SK-N-SH (cell line): ENCODE measurements around the gene NT5M. TPM values are rescaled to one million over a fixed set of nuclear protein-coding genes. Genes with fewer than 3 reads are reported as not detected.

Source experiments
- CTCF ChIA-PET: fragments of 300-600, 350-600 bp; formaldehyde crosslinking; extraction: SDS; loops from one replicate; lab custom pipeline; 2021; lab: Yijun Ruan, JAX
- POLR2A ChIA-PET: fragments of 350-600 bp; sonication (Branson Sonifier 250); formaldehyde crosslinking; extraction: SDS; loops from one replicate; lab custom pipeline; 2020; ENCODE audit warnings: antibody characterized with exemption, inconsistent platforms; lab: Yijun Ruan, JAX
- DNase-seq: peaks from one replicate; pipeline ENCODE4 v3.0.0; 2012
- H2AFZ ChIP-seq: fragments of 200-600 bp; sonication (generic); 2 replicates; pipeline ENCODE4 v1.8.1; 2016; ENCODE audit warnings: antibody characterized with exemption, mild to moderate bottlenecking, low read depth
- H3F3A ChIP-seq: fragments of 200-600 bp; sonication (generic); replicated peaks from 2 replicates; pipeline ENCODE3; 2016; ENCODE audit warnings: antibody characterized with exemption, mild to moderate bottlenecking; ENCODE audit not compliant: insufficient read depth
- H3K27ac ChIP-seq, 2 experiments: fragments of 200-500 bp in 1 of 2; fragments of 200-600 bp in 1 of 2; sonication (Bioruptor generic) in 1 of 2; sonication (generic), shearing (Covaris generic) in 1 of 2; 2 replicates each; pipeline versions ENCODE4 v1.5.1 to v1.6.1; 2014 to 2016; ENCODE audit warnings: low read depth in 2 of 2, inconsistent platforms in 1 of 2, low read length in 1 of 2, mild to moderate bottlenecking in 1 of 2, mixed read lengths in 1 of 2
- H3K27me3 ChIP-seq: fragments of 200-600 bp; sonication (generic), shearing (Covaris generic); 2 replicates; pipeline ENCODE4 v1.6.1; 2016; ENCODE audit warnings: mixed run types; ENCODE audit not compliant: insufficient read depth
- H3K36me3 ChIP-seq, 2 experiments: fragments of 200-500 bp in 1 of 2; fragments of 200-600 bp in 1 of 2; sonication (Bioruptor generic) in 1 of 2; sonication (generic) in 1 of 2; replicated peaks in 1 of 2; 2 replicates each; pipeline versions ENCODE3 to v1.5.1; 2014 to 2016; ENCODE audit warnings: low read length in 1 of 2, mild to moderate bottlenecking in 1 of 2; ENCODE audit not compliant: insufficient read depth in 2 of 2, control insufficient read depth in 1 of 2
- H3K4me1 ChIP-seq, 2 experiments: fragments of 200-500 bp in 1 of 2; fragments of 200-600 bp in 1 of 2; sonication (Bioruptor generic) in 1 of 2; sonication (generic), shearing (Covaris generic) in 1 of 2; 2 replicates each; pipeline versions ENCODE4 v1.5.1 to v1.6.1; 2014 to 2016; ENCODE audit warnings: low read depth in 1 of 2, low read length in 1 of 2, mixed run types in 1 of 2; ENCODE audit not compliant: insufficient read depth in 2 of 2, control insufficient read depth in 1 of 2
- H3K4me2 ChIP-seq: fragments of 200-600 bp; sonication (generic), shearing (Covaris generic); 2 replicates; pipeline ENCODE4 v1.6.1; 2017; ENCODE audit warnings: mixed run types
- H3K4me3 ChIP-seq, 2 experiments: fragments of 200-500 bp in 1 of 2; fragments of 200-600 bp in 1 of 2; sonication (Bioruptor generic) in 1 of 2; sonication (generic), shearing (Covaris generic) in 1 of 2; 2 replicates each; pipeline versions ENCODE4 v1.5.1 to v1.8.1; 2014 to 2016; ENCODE audit warnings: low read depth in 2 of 2, inconsistent platforms in 1 of 2, low read length in 1 of 2, mild to moderate bottlenecking in 1 of 2, mixed read lengths in 1 of 2, moderate library complexity in 1 of 2
- H3K79me2 ChIP-seq: fragments of 200-600 bp; sonication (generic); 2 replicates; pipeline ENCODE4 v1.8.1; 2017; ENCODE audit warnings: mild to moderate bottlenecking; ENCODE audit not compliant: insufficient read depth
- H3K9ac ChIP-seq: fragments of 200-600 bp; sonication (generic); 2 replicates; pipeline ENCODE4 v1.6.1; 2017; ENCODE audit warnings: mixed run types
- H3K9me2 ChIP-seq: fragments of 200-600 bp; sonication (generic); 2 replicates; pipeline ENCODE4 v1.6.1; 2017; ENCODE audit warnings: mixed run types
- H3K9me3 ChIP-seq: fragments of 200-600 bp; sonication (generic); 2 replicates; pipeline ENCODE4 v1.6.1; 2017; ENCODE audit warnings: mixed run types, mild to moderate bottlenecking, moderate library complexity
- H4K20me1 ChIP-seq: fragments of 200-600 bp; sonication (generic); 2 replicates; pipeline ENCODE4 v1.6.1; 2017; ENCODE audit warnings: mild to moderate bottlenecking, mixed run types; ENCODE audit not compliant: insufficient read depth
- CHD2 ChIP-seq: fragments of 150-350 bp; IDR thresholded peaks from 2 replicates; pipeline ENCODE4 v1.6.1; 2018; ENCODE audit warnings: low read length; ENCODE audit not compliant: partially characterized antibody
- ELF1 ChIP-seq: IDR thresholded peaks from 2 replicates; pipeline ENCODE4 v1.4.0; 2012
- EP300 ChIP-seq, 2 experiments: IDR thresholded peaks; 2 replicates each; pipeline versions ENCODE4 v1.4.0 to v1.6.1; 2012; ENCODE audit warnings: borderline replicate concordance in 1 of 2, low read depth in 1 of 2, low read length in 1 of 2
- EZH2phosphoT487 ChIP-seq: fragments of 200-600 bp; sonication (generic); IDR thresholded peaks from 2 replicates; pipeline ENCODE4 v1.6.1; 2017; ENCODE audit warnings: low read depth, mixed run types, mild to moderate bottlenecking, antibody characterized with exemption, moderate library complexity, borderline replicate concordance
- FOXJ3 ChIP-seq: sonication (generic); formaldehyde crosslinking; IDR thresholded peaks from 2 replicates; pipeline ENCODE4 v1.5.1; 2020; ENCODE audit warnings: mild to moderate bottlenecking, missing genetic modification reagents
- GATA2 ChIP-seq: sonication (generic); formaldehyde crosslinking; IDR thresholded peaks from 2 replicates; pipeline ENCODE4 v1.5.0; 2020; ENCODE audit warnings: mild to moderate bottlenecking, missing genetic modification reagents
- JUND ChIP-seq: IDR thresholded peaks from 2 replicates; pipeline ENCODE4 v1.4.0; 2012
- NRF1 ChIP-seq: IDR thresholded peaks from 2 replicates; pipeline ENCODE4 v1.6.1; 2012; ENCODE audit warnings: low read depth, mild to moderate bottlenecking, low read length
- RAD21 ChIP-seq: IDR thresholded peaks from 2 replicates; pipeline ENCODE4 v1.6.1; 2012; ENCODE audit warnings: mild to moderate bottlenecking, low read length
- RFX5 ChIP-seq: IDR thresholded peaks from 2 replicates; pipeline ENCODE4 v1.6.1; 2012; ENCODE audit warnings: mild to moderate bottlenecking, improper control_type of control experiment, low read length
- RXRA ChIP-seq: IDR thresholded peaks from 2 replicates; pipeline ENCODE4 v1.4.0; 2012; ENCODE audit warnings: low read depth, mild to moderate bottlenecking, borderline replicate concordance
- SIN3A ChIP-seq: IDR thresholded peaks from 2 replicates; pipeline ENCODE4 v1.6.1; 2012; ENCODE audit warnings: low read depth, mild to moderate bottlenecking, low read length, moderate library complexity, borderline replicate concordance
- SMC3 ChIP-seq: IDR thresholded peaks from 2 replicates; pipeline ENCODE4 v1.6.1; 2012; ENCODE audit warnings: low read depth, low read length, improper control_type of control experiment
- TAF1 ChIP-seq: IDR thresholded peaks from 2 replicates; pipeline ENCODE4 v1.6.1; 2012; ENCODE audit warnings: low read depth, mild to moderate bottlenecking, low read length, moderate library complexity, borderline replicate concordance
- TCF12 ChIP-seq: IDR thresholded peaks from 2 replicates; pipeline ENCODE4 v1.4.0; 2012
- TEAD4 ChIP-seq: IDR thresholded peaks from 2 replicates; pipeline ENCODE4 v1.4.0; 2012; ENCODE audit warnings: mild to moderate bottlenecking, borderline replicate concordance; ENCODE audit not compliant: insufficient read depth
- WGBS: methylation state at CpG from one replicate; pipeline ENCODE4 v1.1.6; 2017; ENCODE audit warnings: low lambda C conversion rate; 5-methylcytosine and 5-hydroxymethylcytosine counted together
- polyA plus RNA-seq, 3 experiments: library from polyadenylated mRNA; depleted of rRNA; stranded (reverse); fragments of >200 nt; gene quantifications; 2 replicates each; pipeline ENCODE4 v1.2.3, GENCODE V29; 2012
- TF ChIP-seq, protein P1 (sequence below): IDR thresholded peaks from 2 replicates; pipeline ENCODE4 v1.4.0; 2012; ENCODE audit warnings: low read depth, borderline replicate concordance
- TF ChIP-seq, protein P2 (sequence below): fragments of 150-350 bp; IDR thresholded peaks from 2 replicates; pipeline ENCODE4 v1.6.1; 2016; ENCODE audit warnings: mild to moderate bottlenecking, low read depth, low read length

Gene NT5M
- polyA plus RNA-seq, 1 of the 3 experiments (the other 2 are of a cell fraction), result 3.9 TPM

DNA sequence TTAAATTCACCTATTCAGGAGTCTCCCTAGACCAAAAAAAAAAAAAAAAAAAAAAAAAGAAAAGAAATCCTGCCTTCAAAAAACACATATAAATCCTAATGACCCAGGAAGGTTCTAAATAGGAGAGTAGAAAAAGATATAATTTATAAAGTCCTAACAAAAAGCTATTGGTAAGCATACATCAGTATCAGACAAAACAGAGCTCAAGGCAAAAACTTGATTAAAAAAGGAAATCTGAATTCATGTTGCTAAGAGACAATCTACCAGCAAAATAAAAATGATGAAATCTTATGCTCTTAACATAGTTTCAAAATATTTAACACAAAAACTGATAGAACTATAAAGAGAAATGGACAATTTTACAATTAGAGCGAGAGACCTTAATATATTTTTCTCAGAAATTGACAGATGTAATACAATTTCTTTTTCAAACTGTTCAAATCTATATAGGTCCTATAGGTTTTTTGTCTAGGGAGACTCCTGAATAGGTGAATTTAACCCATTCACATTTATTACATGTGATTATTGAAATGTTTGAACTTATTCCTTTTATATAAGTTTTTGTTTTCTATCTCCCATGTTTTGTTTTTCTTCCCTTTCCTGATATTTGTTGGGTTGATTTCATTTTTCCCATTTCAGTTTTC, 57.0 kb downstream of the NT5M start:
- Histone ChIP-seq H4K20me1 (no peaks in the 10 kb centered on the region), H3K9me2 (no peaks in the 10 kb centered on the region), H3F3A (peaks cover 5% of the 10 kb centered on the region), H3K9me3 (peaks cover 15% of the 10 kb centered on the region; the same call in 1 of the 2 replicates), H3K4me1 (peaks cover 0 to 1% of the 10 kb centered on the region in 2 experiments; a peak in 1 of 4 replicates), H3K27ac (no peak overlapping the region), H3K9ac (no peak overlapping the region), H3K27me3 (no peaks in the 10 kb centered on the region), H3K36me3 (no peaks in the 10 kb centered on the region), H3K4me2 (no peak overlapping the region), H3K4me3 (no peak overlapping the region), H2AFZ (no peak overlapping the region), H3K79me2 (no peaks in the 10 kb centered on the region)
- TF ChIP-seq, protein P1, sequence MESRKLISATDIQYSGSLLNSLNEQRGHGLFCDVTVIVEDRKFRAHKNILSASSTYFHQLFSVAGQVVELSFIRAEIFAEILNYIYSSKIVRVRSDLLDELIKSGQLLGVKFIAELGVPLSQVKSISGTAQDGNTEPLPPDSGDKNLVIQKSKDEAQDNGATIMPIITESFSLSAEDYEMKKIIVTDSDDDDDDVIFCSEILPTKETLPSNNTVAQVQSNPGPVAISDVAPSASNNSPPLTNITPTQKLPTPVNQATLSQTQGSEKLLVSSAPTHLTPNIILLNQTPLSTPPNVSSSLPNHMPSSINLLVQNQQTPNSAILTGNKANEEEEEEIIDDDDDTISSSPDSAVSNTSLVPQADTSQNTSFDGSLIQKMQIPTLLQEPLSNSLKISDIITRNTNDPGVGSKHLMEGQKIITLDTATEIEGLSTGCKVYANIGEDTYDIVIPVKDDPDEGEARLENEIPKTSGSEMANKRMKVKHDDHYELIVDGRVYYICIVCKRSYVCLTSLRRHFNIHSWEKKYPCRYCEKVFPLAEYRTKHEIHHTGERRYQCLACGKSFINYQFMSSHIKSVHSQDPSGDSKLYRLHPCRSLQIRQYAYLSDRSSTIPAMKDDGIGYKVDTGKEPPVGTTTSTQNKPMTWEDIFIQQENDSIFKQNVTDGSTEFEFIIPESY, result no peak
- TF ChIP-seq JUND (no peak), RAD21 (no peak), FOXJ3 (no peak), RFX5 (no peak), CHD2 (no peak), TEAD4 (no peak), TCF12 (no peak), TAF1 (no peak), SIN3A (no peak)
- TF ChIP-seq, protein P2, sequence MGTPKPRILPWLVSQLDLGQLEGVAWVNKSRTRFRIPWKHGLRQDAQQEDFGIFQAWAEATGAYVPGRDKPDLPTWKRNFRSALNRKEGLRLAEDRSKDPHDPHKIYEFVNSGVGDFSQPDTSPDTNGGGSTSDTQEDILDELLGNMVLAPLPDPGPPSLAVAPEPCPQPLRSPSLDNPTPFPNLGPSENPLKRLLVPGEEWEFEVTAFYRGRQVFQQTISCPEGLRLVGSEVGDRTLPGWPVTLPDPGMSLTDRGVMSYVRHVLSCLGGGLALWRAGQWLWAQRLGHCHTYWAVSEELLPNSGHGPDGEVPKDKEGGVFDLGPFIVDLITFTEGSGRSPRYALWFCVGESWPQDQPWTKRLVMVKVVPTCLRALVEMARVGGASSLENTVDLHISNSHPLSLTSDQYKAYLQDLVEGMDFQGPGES, result no peak
- CTCF ChIA-PET, result interaction anchor here (1.1 to 3.6 kb wide), 2 partner anchors 10 to 209 kb away, joined by 6 to 14 read pairs; no protein-coding TSS in a partner anchor
- 12% methylated on average over 1 of the region's 1 CpG for WGBS
- DNase-seq, result no peak
- POLR2A ChIA-PET, result no interaction called here

DNA sequence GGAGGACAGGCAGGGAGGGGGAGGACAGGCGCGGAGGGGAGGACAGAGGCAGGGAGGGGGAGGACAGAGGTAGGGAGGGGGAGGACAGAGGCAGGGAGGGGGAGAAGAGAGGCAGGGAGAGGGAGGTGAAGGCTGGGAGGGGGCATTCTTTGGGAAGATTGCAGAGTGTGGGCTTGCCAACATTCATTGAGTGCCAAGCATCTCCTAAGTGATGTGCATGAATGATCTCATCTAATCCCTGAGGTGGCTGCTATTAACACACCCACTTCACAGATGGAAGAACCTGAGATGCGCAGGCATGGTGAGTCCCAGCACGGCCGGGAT, 58.3 kb downstream of the NT5M start:
- Histone ChIP-seq H3K79me2 (no peaks in the 10 kb centered on the region), H3K4me2 (no peak overlapping the region), H3K4me1 (no peaks in the 10 kb centered on the region), H3K9me2 (no peaks in the 10 kb centered on the region), H4K20me1 (no peaks in the 10 kb centered on the region), H3K27me3 (no peaks in the 10 kb centered on the region; the same call in 1 of the 2 replicates), H3K9me3 (peaks cover 15% of the 10 kb centered on the region; the same call in 1 of the 2 replicates), H2AFZ (no peak overlapping the region), H3K27ac (no peak overlapping the region), H3K9ac (no peak overlapping the region), H3K36me3 (no peaks in the 10 kb centered on the region), H3K4me3 (no peak overlapping the region), H3F3A (no peaks in the 10 kb centered on the region)
- ChIA-PET CTCF (no interaction called here), POLR2A (no interaction called here)
- TF ChIP-seq, protein P2, result no peak
- TF ChIP-seq TEAD4 (no peak), RXRA (no peak), SMC3 (no peak), GATA2 (no peak), ELF1 (no peak), CHD2 (no peak), TAF1 (no peak), NRF1 (no peak), EZH2phosphoT487 (no peak), JUND (no peak), EP300 (IDR thresholded peaks at IDR 0.05; ENCODE audit: borderline replicate concordance in 1 of 2, low read depth in 1 of 2, low read length in 1 of 2) (no peak)
- peak; percentile 5 for DNase-seq
- WGBS, result 80% methylated on average over 5 of the region's 5 CpGs
